T-helper 2 cell treated with Interferon-gamma antibody and Interleukin-4, amounts not matched to agents 5 μg/mL and 100 μg/mL, for 36 hours (primary cell): ENCODE results near the gene ZNF526.
A peak's percentile ranks its signal among the peaks of the same experiment; 100 is the strongest.

Source experiments
- DNase-seq: peaks from one replicate; pipeline ENCODE4 v3.0.0; 2021; ENCODE audit warnings: low spot score
- H3K27ac Mint-ChIP-seq: one replicate; pipeline ENCODE4 v1.8.0; 2021; ENCODE audit warnings: mild to moderate bottlenecking, mixed read lengths
- H3K27me3 Mint-ChIP-seq: one replicate; pipeline ENCODE4 v1.8.0; 2021; ENCODE audit warnings: low read depth, mixed read lengths
- H3K36me3 Mint-ChIP-seq: one replicate; pipeline ENCODE4 v1.8.0; 2021; ENCODE audit warnings: low read depth, mixed read lengths
- H3K4me1 Mint-ChIP-seq: one replicate; pipeline ENCODE4 v1.8.0; 2021; ENCODE audit warnings: low read depth, mixed read lengths
- H3K4me3 Mint-ChIP-seq: one replicate; pipeline ENCODE4 v1.8.0; 2022; ENCODE audit warnings: mild to moderate bottlenecking, moderate library complexity, mixed read lengths
- H3K9me3 Mint-ChIP-seq: one replicate; pipeline ENCODE4 v1.8.0; 2021; ENCODE audit warnings: mixed read lengths

The ZNF526 gene

DNA sequence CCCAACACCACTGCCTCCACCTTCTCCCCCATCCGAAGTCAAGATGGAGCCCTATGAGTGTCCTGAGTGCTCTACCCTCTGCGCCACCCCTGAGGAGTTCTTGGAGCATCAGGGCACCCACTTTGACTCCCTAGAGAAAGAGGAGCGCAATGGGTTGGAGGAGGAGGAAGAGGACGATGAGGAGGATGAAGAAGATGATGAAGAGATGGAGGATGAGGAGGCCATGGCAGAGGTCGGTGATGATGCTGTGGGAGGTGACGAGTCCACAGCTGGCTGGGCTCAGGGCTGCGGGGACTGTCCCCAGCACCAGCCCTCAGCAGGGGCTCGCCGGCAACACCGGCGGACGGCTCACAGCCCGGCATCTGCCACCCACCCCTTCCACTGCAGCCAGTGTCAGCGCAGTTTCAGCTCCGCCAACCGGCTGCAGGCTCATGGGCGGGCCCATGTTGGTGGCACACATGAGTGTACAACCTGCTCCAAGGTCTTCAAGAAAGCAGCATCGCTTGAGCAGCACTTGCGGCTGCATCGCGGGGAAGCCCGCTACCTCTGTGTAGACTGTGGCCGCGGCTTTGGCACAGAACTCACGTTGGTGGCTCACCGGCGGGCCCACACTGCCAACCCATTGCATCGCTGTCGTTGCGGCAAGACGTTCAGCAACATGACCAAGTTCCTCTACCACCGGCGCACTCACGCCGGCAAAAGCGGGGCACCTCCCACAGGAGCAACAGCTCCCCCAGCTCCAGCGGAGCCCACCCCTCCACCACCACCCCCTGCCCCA is 5.0 kb downstream of the ZNF526 start:
- peaks cover 55% of the 10 kb centered on the region for H3K36me3 Mint-ChIP-seq
- H3K27me3 Mint-ChIP-seq, result no peaks in the 10 kb centered on the region
- DNase-seq, result no peak
- no peak overlapping the region for H3K4me3 Mint-ChIP-seq
- peaks cover 22% of the 10 kb centered on the region for H3K4me1 Mint-ChIP-seq
- no peaks in the 10 kb centered on the region for H3K9me3 Mint-ChIP-seq
- H3K27ac Mint-ChIP-seq, result no peak overlapping the region

DNA sequence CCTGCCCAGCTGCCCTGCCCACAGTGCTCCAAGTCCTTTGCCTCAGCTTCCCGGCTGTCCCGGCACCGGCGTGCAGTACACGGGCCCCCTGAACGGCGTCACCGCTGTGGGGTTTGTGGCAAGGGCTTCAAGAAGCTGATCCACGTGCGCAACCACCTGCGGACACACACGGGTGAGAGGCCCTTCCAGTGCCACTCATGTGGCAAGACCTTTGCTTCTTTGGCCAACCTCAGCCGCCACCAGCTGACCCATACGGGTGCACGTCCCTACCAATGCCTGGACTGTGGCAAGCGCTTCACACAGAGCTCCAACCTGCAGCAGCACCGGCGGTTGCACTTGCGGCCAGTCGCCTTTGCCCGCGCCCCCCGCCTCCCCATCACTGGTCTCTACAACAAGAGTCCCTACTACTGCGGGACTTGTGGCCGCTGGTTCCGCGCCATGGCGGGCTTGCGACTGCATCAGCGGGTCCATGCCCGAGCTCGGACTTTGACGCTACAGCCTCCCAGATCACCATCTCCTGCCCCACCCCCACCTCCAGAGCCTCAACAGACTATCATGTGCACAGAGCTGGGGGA is 5.7 kb downstream of the ZNF526 start:
- Mint-ChIP-seq H3K36me3 (peaks cover 53% of the 10 kb centered on the region), H3K4me1 (peaks cover 19% of the 10 kb centered on the region), H3K27ac (no peak overlapping the region), H3K4me3 (no peak overlapping the region), H3K9me3 (no peaks in the 10 kb centered on the region), H3K27me3 (no peaks in the 10 kb centered on the region)
- DNase-seq, result no peak

DNA sequence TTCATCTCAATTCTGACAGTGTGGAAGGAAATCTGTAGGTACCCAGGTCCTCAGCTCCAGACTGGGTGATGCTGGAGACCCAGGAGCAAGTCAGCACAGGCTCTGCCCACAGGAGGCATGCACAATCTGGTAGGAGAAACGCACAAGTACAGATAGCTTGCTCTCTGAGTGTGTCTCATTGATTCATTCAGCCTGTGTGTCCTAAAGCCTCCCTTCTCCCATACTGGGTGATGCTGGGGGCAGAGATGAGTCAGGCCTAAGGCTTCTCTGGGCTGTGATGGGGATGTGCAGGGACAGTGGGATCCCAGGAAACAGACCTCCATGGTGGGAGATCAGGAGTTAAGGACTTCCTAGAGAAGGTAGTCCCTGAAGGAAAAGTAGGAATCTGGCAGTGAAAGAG is 6.8 kb downstream of the ZNF526 start:
- H3K4me3 Mint-ChIP-seq, result no peak overlapping the region
- H3K36me3 Mint-ChIP-seq, result peaks cover 60% of the 10 kb centered on the region
- no peak for DNase-seq
- H3K27ac Mint-ChIP-seq, result no peak overlapping the region
- H3K27me3 Mint-ChIP-seq, result no peaks in the 10 kb centered on the region
- H3K9me3 Mint-ChIP-seq, result no peaks in the 10 kb centered on the region
- peaks cover 16% of the 10 kb centered on the region for H3K4me1 Mint-ChIP-seq

DNA sequence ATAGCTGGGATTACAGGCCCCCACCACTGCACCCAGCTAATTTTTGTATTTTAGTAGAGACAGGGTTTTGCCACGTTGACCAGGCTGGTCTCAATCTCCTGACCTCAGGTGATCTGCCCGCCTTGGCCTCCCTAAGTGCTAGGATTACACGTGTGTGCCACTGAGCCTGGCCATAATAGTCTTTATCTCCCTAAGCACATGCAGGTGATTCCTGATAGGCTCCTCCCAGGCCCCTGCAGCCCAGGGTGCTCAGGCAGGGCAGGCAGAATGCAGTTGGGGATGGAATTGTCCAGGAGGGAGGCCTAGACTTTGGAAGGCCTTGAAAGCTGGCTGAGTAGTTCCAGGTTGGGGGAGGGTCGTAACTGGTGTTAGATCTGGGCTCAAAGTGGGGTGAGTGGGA is 8.5 kb downstream of the ZNF526 start:
- Mint-ChIP-seq H3K4me3 (no peak overlapping the region), H3K4me1 (peaks cover 13% of the 10 kb centered on the region), H3K27ac (no peak overlapping the region), H3K9me3 (no peaks in the 10 kb centered on the region), H3K27me3 (no peaks in the 10 kb centered on the region), H3K36me3 (peaks cover 65% of the 10 kb centered on the region)
- DNase-seq, result no peak

DNA sequence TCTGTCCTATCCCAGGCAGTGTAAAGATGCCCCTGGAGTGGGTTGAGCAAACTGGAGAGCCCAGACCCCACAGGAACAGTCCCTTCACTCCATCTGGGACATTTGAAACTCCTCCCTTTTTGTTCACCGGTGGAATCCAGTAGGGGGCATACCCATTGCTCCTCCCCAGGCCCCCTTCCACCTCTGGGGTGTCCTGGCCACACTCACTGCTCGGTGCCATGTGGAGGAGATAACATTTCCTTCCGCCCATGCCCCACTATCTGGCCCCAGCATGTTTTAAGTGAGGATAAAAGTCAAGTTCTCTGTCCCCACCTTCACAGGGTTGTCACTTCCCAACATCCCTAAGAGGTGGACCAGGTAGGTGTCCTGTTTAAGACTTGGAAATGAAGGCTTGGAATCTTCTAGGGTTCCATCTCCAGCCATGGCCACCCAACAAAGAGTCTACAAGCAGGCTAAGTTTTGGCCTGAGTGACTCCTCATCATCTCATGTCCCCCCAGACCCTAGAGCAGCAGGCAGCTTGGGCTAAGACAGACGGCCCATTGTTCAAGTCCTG is 9.3 kb downstream of the ZNF526 start:
- H3K4me1 Mint-ChIP-seq, result peaks cover 13% of the 10 kb centered on the region
- H3K27me3 Mint-ChIP-seq, result no peaks in the 10 kb centered on the region
- DNase-seq, result no peak
- H3K27ac Mint-ChIP-seq, result peak overlapping the region; percentile 33
- H3K9me3 Mint-ChIP-seq, result no peaks in the 10 kb centered on the region
- peaks cover 68% of the 10 kb centered on the region for H3K36me3 Mint-ChIP-seq
- no peak overlapping the region for H3K4me3 Mint-ChIP-seq

DNA sequence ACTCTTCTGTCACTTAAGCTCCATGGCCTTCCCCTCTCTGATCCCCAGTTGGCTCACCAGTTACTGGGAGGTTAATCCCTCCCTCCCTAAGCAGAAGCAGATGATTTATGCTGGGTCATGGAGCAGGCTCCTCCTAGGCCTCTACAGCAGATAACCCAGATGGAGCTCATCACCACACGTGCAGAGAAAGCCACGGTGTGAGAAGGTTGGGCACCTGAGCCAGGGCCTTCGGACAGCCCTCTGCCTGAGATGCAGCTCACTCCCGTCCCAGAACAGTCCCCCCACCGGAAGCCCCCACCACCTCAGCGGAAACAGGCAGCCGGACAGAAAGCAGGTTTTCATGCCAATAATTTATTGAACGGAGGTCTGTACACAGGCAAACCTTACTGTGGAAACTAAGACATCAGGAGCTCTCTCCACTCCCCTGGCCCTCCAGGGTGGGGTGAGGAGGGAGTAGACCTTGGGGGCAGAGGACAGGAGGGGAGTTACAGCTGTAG is 9.8 kb downstream of the ZNF526 start:
- H3K4me1 Mint-ChIP-seq, result peaks cover 13% of the 10 kb centered on the region

DNA sequence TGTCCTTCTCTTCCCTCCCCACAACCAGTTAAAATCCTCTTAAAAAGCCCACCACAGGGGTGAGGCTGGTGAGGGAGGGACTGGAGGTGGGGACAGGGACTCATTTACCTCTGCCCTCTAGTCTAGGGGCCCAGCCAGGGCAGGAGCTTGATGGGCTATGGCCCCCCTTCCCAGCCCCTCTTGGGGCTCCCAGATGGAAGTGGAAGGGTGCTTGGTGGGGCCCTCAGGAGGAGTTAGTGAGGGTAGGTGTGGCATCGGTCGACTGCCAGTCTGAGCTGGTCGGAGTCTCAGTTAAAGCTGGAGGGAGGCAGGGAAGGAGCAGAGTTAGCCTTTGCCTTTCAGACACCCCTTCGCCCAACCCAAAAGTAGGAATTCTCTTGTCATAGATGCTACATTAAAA is 10.5 kb downstream of the ZNF526 start:
- H3K4me1 Mint-ChIP-seq, result peaks cover 13% of the 10 kb centered on the region
- peaks cover 73% of the 10 kb centered on the region for H3K36me3 Mint-ChIP-seq
- no peak overlapping the region for H3K4me3 Mint-ChIP-seq
- no peaks in the 10 kb centered on the region for H3K27me3 Mint-ChIP-seq
- no peaks in the 10 kb centered on the region for H3K9me3 Mint-ChIP-seq
- no peak overlapping the region for H3K27ac Mint-ChIP-seq
- no peak for DNase-seq

More for the DNA sequence above, 9.8 kb downstream of the ZNF526 start:
- no peak overlapping the region for H3K4me3 Mint-ChIP-seq
- peak overlapping the region; percentile 33 for H3K27ac Mint-ChIP-seq
- H3K9me3 Mint-ChIP-seq, result no peaks in the 10 kb centered on the region
- H3K27me3 Mint-ChIP-seq, result no peaks in the 10 kb centered on the region
- H3K36me3 Mint-ChIP-seq, result peaks cover 69% of the 10 kb centered on the region
- DNase-seq, result no peak

DNA sequence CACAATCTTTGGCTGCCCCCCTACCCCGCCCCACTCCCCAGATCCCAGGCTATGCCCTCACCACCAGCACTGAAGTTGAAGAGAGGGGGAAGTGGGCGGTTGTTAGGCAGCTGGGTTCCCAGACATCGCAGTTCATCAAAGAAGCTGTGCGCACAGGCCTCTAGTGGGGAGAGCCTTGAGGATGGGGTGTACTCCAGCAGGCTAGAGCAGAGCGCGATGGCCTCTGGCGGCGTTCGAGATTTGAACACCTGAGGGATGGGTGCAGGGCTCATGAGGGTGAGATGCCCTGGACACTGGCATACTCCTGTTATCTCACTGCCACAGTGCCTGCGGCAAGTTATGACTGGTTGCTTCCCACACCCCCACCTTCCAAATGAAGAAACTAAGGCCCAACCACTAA is 12.3 kb downstream of the ZNF526 start:
- no peak overlapping the region for H3K4me3 Mint-ChIP-seq
- H3K27ac Mint-ChIP-seq, result no peak overlapping the region
- peaks cover 71% of the 10 kb centered on the region for H3K36me3 Mint-ChIP-seq
- DNase-seq, result no peak
- no peaks in the 10 kb centered on the region for H3K27me3 Mint-ChIP-seq
- H3K4me1 Mint-ChIP-seq, result peaks cover 12% of the 10 kb centered on the region
- no peaks in the 10 kb centered on the region for H3K9me3 Mint-ChIP-seq

DNA sequence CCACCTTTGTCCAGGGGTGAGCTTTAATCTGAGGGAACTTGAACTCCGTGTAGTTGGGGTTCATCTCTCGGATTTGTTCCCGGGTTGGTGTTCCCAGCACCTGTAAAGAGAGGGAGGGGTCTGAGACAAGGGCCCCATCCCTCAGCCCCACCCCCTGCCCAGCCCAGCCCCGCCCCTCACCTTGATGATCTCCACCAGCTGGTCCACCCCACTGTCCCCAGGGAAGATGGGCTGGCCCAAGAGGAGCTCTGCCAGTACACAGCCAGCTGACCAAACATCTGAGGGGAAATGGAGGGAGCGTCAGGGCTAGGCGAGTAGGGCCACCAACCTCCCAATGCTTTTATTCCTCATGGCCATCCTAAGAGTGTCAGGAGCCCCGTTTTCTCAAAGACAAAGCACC is 13.0 kb downstream of the ZNF526 start:
- H3K4me3 Mint-ChIP-seq, result no peak overlapping the region
- H3K27ac Mint-ChIP-seq, result no peak overlapping the region
- DNase-seq, result no peak
- H3K27me3 Mint-ChIP-seq, result no peaks in the 10 kb centered on the region
- H3K9me3 Mint-ChIP-seq, result no peaks in the 10 kb centered on the region
- H3K4me1 Mint-ChIP-seq, result peaks cover 10% of the 10 kb centered on the region
- H3K36me3 Mint-ChIP-seq, result peaks cover 68% of the 10 kb centered on the region

DNA sequence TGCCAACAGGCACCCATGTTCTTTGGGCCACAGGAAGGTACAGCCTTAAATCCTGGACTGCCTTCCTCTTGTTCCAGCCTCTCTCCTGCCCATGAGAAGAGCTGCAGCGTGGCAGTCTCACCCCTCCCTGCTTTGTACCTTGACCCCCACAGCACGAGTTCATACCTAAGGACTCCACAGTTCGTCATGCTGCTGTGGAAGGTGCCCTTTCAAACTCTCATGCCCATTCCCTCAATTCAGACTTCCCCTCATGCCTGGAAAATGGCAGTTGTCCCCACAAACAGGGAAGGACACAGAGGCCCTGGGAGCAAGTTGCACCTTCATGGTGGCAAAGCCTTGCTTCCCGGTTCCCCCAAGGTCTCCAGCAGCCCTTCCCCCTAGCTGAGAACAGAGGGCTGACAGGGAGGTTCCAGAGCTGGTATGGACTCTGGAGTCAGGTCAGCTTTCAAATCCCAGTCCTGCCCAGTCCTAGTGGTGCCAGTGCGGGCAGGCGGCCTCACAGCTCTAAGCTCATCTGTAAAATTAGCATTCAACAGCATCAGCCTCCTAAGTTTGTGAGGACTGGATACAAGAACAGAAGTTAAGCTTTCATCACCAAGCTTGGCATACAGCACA is 13.7 kb downstream of the ZNF526 start:
- H3K4me1 Mint-ChIP-seq, result peaks cover 8% of the 10 kb centered on the region
- peaks cover 62% of the 10 kb centered on the region for H3K36me3 Mint-ChIP-seq
- H3K27ac Mint-ChIP-seq, result no peak overlapping the region
- no peaks in the 10 kb centered on the region for H3K27me3 Mint-ChIP-seq
- no peak for DNase-seq
- no peaks in the 10 kb centered on the region for H3K9me3 Mint-ChIP-seq
- H3K4me3 Mint-ChIP-seq, result no peak overlapping the region

DNA sequence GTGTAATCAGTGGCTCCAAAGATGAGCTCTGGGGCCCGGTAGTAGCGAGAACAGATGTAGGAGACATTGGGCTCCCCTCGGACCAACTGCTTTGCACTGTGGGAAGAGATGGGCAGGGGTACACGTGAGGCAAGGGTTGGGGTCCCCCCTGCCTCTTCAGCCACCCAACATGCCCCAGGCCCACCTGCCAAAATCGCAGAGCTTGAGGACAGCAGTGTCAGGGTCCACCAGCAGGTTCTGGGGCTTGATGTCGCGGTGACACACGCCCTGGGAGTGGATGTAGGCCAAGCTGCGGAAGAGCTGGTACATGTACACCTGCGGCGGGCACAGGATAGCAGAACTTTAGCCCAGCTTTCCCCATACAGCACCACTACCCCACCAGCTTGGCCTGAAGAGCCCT is 14.3 kb downstream of the ZNF526 start:
- Mint-ChIP-seq H3K27ac (no peak overlapping the region), H3K4me3 (no peak overlapping the region), H3K9me3 (no peaks in the 10 kb centered on the region), H3K27me3 (no peaks in the 10 kb centered on the region), H3K4me1 (peaks cover 9% of the 10 kb centered on the region), H3K36me3 (peaks cover 63% of the 10 kb centered on the region)
- no peak for DNase-seq

DNA sequence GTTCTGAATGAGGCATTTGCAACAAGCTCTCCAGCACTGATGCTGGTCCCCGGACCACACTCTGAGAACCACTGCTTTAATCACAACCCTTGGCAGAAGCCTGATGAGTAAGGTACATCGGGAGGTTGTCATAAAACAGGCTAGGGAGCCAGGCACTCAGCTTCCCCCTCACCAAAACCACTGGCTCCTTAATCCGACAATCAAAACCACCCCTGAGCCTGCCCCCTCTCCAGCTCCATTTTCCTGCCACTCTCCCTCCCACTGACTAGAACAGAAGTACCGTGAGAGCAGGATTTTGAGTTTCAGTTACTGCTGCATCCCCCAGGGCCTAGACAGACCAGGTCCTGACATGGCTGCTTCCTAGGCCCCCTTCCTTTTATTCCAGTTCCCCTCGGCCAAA is 15.1 kb downstream of the ZNF526 start:
- no peaks in the 10 kb centered on the region for H3K27me3 Mint-ChIP-seq
- H3K36me3 Mint-ChIP-seq, result peaks cover 61% of the 10 kb centered on the region
- H3K27ac Mint-ChIP-seq, result peak overlapping the region; percentile 20

DNA sequence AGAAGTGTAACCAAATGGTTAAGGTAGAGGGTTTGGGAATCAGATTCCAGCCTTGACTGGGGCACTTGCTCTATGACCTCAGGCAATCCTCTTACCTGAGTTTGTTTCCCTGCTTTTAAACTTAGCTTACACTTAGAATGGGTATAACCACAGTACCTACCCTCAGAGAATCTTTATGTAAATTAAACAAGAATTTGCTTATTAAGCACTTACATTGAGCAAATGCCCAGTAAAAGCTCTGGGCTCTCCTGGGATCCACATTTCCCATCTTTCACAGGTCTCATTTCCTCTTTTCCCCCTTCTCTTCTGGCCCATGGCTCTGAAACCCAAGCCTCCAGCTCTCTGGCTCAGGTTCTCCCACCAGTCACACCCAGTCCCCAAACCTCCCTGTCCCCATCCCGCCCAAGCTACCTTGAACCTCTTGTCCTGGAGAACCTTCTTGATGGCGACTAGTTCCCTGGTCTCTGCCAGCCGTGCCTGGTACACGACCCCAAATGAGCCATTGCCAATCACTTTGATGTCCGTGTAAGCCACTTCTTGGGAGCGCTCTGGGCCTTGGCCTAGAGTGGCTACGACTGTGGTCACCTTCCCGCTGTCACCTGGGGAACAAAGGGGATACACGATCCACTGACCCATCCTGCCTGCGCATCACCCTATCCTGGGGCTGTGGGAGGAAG is 19.6 kb downstream of the ZNF526 start:
- H3K27ac Mint-ChIP-seq, result no peak overlapping the region
- peaks cover 25% of the 10 kb centered on the region for H3K4me1 Mint-ChIP-seq
- H3K9me3 Mint-ChIP-seq, result no peaks in the 10 kb centered on the region
- peaks cover 36% of the 10 kb centered on the region for H3K36me3 Mint-ChIP-seq
- H3K4me3 Mint-ChIP-seq, result no peak overlapping the region
- H3K27me3 Mint-ChIP-seq, result no peaks in the 10 kb centered on the region
- no peak for DNase-seq

More for the DNA sequence above, 15.1 kb downstream of the ZNF526 start:
- H3K4me3 Mint-ChIP-seq, result no peak overlapping the region
- DNase-seq, result no peak
- peaks cover 12% of the 10 kb centered on the region for H3K4me1 Mint-ChIP-seq
- H3K9me3 Mint-ChIP-seq, result no peaks in the 10 kb centered on the region

DNA sequence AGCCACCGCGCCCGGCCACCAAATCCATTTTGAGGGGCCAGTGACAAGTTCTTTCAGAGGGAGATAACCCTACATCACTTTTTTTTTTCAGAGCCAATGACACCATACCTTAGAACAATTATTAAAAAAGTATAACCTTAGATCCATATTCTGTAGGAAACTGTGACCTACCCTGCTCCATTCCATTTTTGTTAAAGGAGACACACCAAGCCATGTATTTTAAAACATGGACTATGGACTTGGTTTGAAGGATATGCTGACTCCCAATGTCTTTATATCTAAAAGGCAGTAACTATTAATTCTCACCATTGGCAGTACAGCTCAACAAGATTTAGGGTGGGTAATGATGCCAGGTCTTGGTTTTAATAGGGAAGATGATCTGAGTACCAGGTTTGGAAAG is 21.2 kb downstream of the ZNF526 start:
- Mint-ChIP-seq H3K4me1 (peaks cover 35% of the 10 kb centered on the region), H3K36me3 (peaks cover 22% of the 10 kb centered on the region), H3K27ac (peak overlapping the region; percentile 85), H3K9me3 (no peaks in the 10 kb centered on the region), H3K4me3 (peak overlapping the region; percentile 92), H3K27me3 (no peaks in the 10 kb centered on the region)
- DNase-seq, result no peak
